HL-60 (cell line): Measurements from ENCODE around the gene FAH.
A peak's percentile ranks its signal among the peaks of the same experiment; 100 is the strongest.

Source experiments
- DNase-seq, 2 experiments: peaks; one replicate each; pipeline ENCODE4 v3.0.0-alpha.2; 2010 to 2020; ENCODE audit warnings: low read depth in 1 of 2, low spot score in 1 of 2
- H3K27ac ChIP-seq: fragments of 250-450 bp; sonication (Bioruptor Pico); replicated peaks from 2 replicates; pipeline ENCODE4 v1.5.1; 2020; ENCODE audit warnings: mild to moderate bottlenecking, moderate library complexity
- H3K27me3 ChIP-seq: fragments of 250-450 bp; sonication (Bioruptor Pico); 2 replicates; pipeline ENCODE4 v1.5.1; 2021; ENCODE audit warnings: mild to moderate bottlenecking, moderate library complexity; ENCODE audit not compliant: insufficient read depth, poor library complexity, severe bottlenecking
- H3K4me3 ChIP-seq: replicated peaks from 2 replicates; pipeline ENCODE4 v1.5.1; 2011; ENCODE audit warnings: mild to moderate bottlenecking, control low read depth, low read length; ENCODE audit not compliant: insufficient read depth
- GABPA ChIP-seq: IDR thresholded peaks from 2 replicates; pipeline ENCODE4 v1.6.1; 2012; ENCODE audit warnings: low read depth
- POLR2AphosphoS5 ChIP-seq: IDR thresholded peaks from 2 replicates; pipeline ENCODE4 v1.6.1; 2012; ENCODE audit warnings: low read depth
- SPI1 ChIP-seq: IDR thresholded peaks from 2 replicates; pipeline ENCODE4 v1.6.1; 2012; ENCODE audit warnings: low read depth, mild to moderate bottlenecking, borderline replicate concordance
- TF ChIP-seq, protein P1 (sequence below): IDR thresholded peaks from one replicate; pipeline ENCODE4 v1.5.1; 2011; ENCODE audit warnings: low read length, control low read depth, inconsistent platforms; ENCODE audit not compliant: insufficient read depth
- TF ChIP-seq, protein P2 (sequence below): IDR thresholded peaks from 2 replicates; pipeline ENCODE4 v1.6.1; 2012; ENCODE audit warnings: low read depth; ENCODE audit not compliant: insufficient replicate concordance

The FAH gene

DNA sequence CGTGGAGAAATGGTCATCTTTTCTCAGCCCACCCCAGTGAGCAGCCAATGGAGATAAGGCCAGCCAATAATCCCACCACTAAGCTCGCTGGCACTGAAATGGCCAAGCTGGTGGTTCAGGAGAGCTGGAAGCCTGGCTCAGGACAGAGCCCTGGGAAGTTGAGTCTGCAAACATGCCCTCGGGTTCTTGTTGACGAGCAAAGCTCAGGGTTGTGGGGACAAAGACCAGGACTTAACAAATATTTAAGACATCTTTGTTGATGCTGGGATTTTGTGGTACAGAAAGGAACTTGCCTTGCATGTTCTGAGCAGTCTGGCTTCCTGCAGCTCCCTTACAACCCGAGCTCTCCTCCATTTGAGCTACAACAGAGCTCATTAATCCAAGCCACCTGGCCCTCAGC, 4.4 kb downstream of the FAH start:
- TF ChIP-seq, protein P1, sequence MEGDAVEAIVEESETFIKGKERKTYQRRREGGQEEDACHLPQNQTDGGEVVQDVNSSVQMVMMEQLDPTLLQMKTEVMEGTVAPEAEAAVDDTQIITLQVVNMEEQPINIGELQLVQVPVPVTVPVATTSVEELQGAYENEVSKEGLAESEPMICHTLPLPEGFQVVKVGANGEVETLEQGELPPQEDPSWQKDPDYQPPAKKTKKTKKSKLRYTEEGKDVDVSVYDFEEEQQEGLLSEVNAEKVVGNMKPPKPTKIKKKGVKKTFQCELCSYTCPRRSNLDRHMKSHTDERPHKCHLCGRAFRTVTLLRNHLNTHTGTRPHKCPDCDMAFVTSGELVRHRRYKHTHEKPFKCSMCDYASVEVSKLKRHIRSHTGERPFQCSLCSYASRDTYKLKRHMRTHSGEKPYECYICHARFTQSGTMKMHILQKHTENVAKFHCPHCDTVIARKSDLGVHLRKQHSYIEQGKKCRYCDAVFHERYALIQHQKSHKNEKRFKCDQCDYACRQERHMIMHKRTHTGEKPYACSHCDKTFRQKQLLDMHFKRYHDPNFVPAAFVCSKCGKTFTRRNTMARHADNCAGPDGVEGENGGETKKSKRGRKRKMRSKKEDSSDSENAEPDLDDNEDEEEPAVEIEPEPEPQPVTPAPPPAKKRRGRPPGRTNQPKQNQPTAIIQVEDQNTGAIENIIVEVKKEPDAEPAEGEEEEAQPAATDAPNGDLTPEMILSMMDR = no peak
- TF ChIP-seq, protein P2, sequence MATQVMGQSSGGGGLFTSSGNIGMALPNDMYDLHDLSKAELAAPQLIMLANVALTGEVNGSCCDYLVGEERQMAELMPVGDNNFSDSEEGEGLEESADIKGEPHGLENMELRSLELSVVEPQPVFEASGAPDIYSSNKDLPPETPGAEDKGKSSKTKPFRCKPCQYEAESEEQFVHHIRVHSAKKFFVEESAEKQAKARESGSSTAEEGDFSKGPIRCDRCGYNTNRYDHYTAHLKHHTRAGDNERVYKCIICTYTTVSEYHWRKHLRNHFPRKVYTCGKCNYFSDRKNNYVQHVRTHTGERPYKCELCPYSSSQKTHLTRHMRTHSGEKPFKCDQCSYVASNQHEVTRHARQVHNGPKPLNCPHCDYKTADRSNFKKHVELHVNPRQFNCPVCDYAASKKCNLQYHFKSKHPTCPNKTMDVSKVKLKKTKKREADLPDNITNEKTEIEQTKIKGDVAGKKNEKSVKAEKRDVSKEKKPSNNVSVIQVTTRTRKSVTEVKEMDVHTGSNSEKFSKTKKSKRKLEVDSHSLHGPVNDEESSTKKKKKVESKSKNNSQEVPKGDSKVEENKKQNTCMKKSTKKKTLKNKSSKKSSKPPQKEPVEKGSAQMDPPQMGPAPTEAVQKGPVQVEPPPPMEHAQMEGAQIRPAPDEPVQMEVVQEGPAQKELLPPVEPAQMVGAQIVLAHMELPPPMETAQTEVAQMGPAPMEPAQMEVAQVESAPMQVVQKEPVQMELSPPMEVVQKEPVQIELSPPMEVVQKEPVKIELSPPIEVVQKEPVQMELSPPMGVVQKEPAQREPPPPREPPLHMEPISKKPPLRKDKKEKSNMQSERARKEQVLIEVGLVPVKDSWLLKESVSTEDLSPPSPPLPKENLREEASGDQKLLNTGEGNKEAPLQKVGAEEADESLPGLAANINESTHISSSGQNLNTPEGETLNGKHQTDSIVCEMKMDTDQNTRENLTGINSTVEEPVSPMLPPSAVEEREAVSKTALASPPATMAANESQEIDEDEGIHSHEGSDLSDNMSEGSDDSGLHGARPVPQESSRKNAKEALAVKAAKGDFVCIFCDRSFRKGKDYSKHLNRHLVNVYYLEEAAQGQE = no peak
- no peaks in the 10 kb centered on the region for H3K27me3 ChIP-seq

DNA sequence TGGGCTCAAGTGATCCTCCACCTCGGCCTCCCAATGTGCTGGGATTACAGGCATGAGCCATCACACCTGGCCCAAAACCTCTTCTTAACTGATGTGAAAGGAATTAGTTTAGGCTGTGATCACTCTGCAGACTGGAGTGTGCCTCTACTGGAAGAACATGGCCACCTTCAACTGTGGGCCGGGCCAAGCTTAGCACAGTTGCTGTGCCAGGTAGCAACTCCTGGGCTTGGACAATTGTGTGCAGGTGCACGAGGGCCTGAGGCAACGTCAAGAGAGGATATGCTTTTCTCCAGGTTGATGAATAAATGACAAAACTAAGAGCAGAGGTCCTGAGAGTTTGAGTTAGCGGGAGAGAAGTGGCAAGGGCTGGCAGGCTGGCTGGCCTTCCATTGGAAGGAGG, 6.5 kb downstream of the FAH start:
- no peaks in the 10 kb centered on the region for H3K27me3 ChIP-seq
- no peak overlapping the region for H3K4me3 ChIP-seq
- no peak for DNase-seq
- TF ChIP-seq, protein P1 = no peak
- no peak for TF ChIP-seq SPI1
- TF ChIP-seq POLR2AphosphoS5 = no peak
- no peak for TF ChIP-seq GABPA
- TF ChIP-seq, protein P2 = no peak
- peak overlapping the region; percentile 86 for H3K27ac ChIP-seq

More for the DNA sequence above, 4.4 kb downstream of the FAH start:
- no peak for DNase-seq
- H3K27ac ChIP-seq = no peak overlapping the region
- H3K4me3 ChIP-seq = no peak overlapping the region

DNA sequence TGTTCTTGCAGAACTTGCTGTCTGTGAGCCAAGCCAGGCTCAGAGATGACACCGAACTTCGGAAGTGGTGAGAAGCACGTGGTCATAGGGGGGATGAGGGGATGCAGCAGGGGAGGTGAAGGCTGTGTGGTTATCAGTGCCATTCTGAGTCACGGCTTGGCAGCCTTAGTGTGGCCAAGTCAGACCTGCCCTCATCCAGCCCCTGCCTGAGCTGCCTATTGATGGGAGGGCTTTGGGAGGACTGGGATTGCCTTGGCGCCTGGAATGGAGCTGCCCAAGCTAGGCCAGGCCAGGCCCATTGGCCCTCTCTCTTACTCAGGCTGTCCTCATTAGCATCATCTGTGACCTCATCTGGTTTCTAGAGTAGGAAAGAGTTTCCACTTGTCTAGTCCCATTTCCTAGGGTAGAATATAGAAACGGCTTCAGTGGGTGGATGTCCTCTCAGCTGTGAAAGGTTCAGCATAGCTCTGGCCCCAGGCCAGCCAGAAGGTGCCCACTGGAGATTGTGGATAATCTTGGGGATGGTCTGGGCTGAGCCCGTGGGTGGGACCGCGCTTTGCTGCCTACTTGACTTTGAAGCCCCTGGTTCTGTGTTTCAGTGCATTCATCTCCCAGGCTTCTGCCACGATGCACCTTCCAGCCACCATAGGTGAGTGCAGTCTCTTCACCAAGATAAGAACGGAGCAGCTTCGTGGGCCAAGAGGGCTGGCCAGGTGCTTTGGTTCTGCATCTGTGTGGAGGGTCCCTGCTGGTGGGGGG, 7.2 kb downstream of the FAH start:
- peak overlapping the region; percentile 86 for H3K27ac ChIP-seq
- TF ChIP-seq, protein P2 = no peak
- TF ChIP-seq GABPA = no peak
- TF ChIP-seq, protein P1 = no peak
- TF ChIP-seq SPI1 = no peak
- TF ChIP-seq POLR2AphosphoS5 = no peak
- DNase-seq = no peak
- no peaks in the 10 kb centered on the region for H3K27me3 ChIP-seq
- H3K4me3 ChIP-seq = no peak overlapping the region
